ENCODE measurements around the gene MARCO. TPM values are rescaled to one million over a fixed set of nuclear protein-coding genes. Genes with fewer than 3 reads are reported as not detected.

Gene MARCO
- total and polyA plus RNA-seq, 4 donors: 21.8 to 113 (median 61.6) TPM

DNA sequence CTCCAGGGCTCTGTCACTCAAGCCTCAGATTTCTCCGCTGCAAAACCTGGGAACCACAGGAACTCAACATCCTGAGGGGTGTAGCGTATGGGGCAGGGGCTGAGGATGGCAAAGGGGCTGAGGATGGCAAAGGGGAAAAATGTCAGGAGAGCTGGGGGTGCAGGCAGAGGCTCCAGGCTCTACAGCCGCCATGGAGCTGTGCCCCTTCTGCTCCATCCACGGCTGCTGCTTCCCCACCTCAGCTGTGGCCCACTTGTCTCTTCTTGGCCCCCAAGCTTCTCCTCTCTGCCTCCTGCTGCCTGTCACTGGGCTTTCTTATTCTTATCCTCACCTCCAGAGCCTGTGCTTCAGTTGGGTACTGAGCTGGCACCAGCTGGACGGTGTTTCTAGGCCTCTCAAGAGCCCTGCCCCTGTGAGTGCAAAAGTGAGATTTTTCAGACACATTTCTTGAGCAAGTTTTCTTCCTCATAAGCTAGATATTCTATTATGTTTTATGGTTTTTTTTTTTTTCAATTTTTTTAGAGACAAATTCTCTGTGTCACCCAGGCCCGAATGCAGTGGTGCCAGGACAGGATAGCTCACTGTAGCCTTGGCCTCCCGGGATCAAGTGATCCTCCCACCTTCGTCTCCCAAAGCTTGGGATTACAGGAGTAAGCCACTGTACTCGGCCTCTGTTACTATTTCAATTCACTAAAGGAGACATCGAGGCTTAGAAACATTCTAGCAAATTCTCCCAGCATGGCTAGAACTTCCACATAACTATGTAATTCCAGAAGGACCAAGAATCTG lies 49.0 kb downstream of the MARCO start:
- Histone ChIP-seq H3K9ac (ENCODE audit: low read depth in 1 of 2, low read length in 2 of 2) (no peak overlapping the region), H3K4me3 (ENCODE audit: low read depth in 1 of 3, low read length in 3 of 3) (no peak overlapping the region), H3K27ac (ENCODE audit: low read depth in 1 of 2, low read length in 2 of 2) (no peak overlapping the region), H3K27me3 (ENCODE audit: control insufficient read depth in 4 of 4, insufficient read depth in 4 of 4, low read length in 3 of 4) (peaks cover 0 to 9% (median 1%) of the 10 kb centered on the region in 4 donors), H3K9me3 (ENCODE audit: control insufficient read depth in 4 of 4, low read length in 3 of 4) (peaks cover 0 to 6% (median 0%) of the 10 kb centered on the region in 4 donors), H3K36me3 (ENCODE audit: control insufficient read depth in 4 of 4, insufficient read depth in 3 of 4, low read depth in 1 of 4, low read length in 3 of 4) (no peaks in the 10 kb centered on the region), H3K4me1 (ENCODE audit: control insufficient read depth in 4 of 4, insufficient read depth in 4 of 4, low read length in 3 of 4) (no peaks in the 10 kb centered on the region)
- TF ChIP-seq, protein P1, sequence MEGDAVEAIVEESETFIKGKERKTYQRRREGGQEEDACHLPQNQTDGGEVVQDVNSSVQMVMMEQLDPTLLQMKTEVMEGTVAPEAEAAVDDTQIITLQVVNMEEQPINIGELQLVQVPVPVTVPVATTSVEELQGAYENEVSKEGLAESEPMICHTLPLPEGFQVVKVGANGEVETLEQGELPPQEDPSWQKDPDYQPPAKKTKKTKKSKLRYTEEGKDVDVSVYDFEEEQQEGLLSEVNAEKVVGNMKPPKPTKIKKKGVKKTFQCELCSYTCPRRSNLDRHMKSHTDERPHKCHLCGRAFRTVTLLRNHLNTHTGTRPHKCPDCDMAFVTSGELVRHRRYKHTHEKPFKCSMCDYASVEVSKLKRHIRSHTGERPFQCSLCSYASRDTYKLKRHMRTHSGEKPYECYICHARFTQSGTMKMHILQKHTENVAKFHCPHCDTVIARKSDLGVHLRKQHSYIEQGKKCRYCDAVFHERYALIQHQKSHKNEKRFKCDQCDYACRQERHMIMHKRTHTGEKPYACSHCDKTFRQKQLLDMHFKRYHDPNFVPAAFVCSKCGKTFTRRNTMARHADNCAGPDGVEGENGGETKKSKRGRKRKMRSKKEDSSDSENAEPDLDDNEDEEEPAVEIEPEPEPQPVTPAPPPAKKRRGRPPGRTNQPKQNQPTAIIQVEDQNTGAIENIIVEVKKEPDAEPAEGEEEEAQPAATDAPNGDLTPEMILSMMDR (IDR thresholded peaks at IDR 0.05; ENCODE audit: low read depth, low read length, missing input control): no peak
- TF ChIP-seq JUND (IDR thresholded peaks at IDR 0.05) (no peak), SP1 (IDR thresholded peaks at IDR 0.05) (no peak), RAD21 (IDR thresholded peaks at IDR 0.05) (no peak), TAF1 (conservative IDR thresholded peaks at IDR 0.05) (no peak), HNF4A (conservative IDR thresholded peaks at IDR 0.05) (no peak), HNF4G (IDR thresholded peaks at IDR 0.05) (no peak), FOXA1 (IDR thresholded peaks at IDR 0.05) (no peak), GABPA (IDR thresholded peaks at IDR 0.05 in 1 of 2, conservative IDR thresholded peaks at IDR 0.05 in 1 of 2) (no peak), NR2F2 (IDR thresholded peaks at IDR 0.05) (no peak), FOXA2 (IDR thresholded peaks at IDR 0.05) (no peak), EGR1 (IDR thresholded peaks at IDR 0.05; ENCODE audit: low read depth in 2 of 2) (no peak), YY1 (IDR thresholded peaks at IDR 0.05) (no peak)
- TF ChIP-seq, protein P2, sequence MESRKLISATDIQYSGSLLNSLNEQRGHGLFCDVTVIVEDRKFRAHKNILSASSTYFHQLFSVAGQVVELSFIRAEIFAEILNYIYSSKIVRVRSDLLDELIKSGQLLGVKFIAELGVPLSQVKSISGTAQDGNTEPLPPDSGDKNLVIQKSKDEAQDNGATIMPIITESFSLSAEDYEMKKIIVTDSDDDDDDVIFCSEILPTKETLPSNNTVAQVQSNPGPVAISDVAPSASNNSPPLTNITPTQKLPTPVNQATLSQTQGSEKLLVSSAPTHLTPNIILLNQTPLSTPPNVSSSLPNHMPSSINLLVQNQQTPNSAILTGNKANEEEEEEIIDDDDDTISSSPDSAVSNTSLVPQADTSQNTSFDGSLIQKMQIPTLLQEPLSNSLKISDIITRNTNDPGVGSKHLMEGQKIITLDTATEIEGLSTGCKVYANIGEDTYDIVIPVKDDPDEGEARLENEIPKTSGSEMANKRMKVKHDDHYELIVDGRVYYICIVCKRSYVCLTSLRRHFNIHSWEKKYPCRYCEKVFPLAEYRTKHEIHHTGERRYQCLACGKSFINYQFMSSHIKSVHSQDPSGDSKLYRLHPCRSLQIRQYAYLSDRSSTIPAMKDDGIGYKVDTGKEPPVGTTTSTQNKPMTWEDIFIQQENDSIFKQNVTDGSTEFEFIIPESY (IDR thresholded peaks at IDR 0.05): no peak
- TF ChIP-seq, protein P3, sequence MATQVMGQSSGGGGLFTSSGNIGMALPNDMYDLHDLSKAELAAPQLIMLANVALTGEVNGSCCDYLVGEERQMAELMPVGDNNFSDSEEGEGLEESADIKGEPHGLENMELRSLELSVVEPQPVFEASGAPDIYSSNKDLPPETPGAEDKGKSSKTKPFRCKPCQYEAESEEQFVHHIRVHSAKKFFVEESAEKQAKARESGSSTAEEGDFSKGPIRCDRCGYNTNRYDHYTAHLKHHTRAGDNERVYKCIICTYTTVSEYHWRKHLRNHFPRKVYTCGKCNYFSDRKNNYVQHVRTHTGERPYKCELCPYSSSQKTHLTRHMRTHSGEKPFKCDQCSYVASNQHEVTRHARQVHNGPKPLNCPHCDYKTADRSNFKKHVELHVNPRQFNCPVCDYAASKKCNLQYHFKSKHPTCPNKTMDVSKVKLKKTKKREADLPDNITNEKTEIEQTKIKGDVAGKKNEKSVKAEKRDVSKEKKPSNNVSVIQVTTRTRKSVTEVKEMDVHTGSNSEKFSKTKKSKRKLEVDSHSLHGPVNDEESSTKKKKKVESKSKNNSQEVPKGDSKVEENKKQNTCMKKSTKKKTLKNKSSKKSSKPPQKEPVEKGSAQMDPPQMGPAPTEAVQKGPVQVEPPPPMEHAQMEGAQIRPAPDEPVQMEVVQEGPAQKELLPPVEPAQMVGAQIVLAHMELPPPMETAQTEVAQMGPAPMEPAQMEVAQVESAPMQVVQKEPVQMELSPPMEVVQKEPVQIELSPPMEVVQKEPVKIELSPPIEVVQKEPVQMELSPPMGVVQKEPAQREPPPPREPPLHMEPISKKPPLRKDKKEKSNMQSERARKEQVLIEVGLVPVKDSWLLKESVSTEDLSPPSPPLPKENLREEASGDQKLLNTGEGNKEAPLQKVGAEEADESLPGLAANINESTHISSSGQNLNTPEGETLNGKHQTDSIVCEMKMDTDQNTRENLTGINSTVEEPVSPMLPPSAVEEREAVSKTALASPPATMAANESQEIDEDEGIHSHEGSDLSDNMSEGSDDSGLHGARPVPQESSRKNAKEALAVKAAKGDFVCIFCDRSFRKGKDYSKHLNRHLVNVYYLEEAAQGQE (IDR thresholded peaks at IDR 0.05): no peak
- TF ChIP-seq, protein P4, sequence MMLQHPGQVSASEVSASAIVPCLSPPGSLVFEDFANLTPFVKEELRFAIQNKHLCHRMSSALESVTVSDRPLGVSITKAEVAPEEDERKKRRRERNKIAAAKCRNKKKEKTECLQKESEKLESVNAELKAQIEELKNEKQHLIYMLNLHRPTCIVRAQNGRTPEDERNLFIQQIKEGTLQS (IDR thresholded peaks at IDR 0.05): no peak
- TF ChIP-seq, protein P5, sequence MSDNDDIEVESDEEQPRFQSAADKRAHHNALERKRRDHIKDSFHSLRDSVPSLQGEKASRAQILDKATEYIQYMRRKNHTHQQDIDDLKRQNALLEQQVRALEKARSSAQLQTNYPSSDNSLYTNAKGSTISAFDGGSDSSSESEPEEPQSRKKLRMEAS (IDR thresholded peaks at IDR 0.05): no peak
- WGBS: 85% methylated on average over 10 of the region's 10 CpGs
- DNase-seq (ENCODE audit: low spot score): no peak
